ENCODE data around the gene OOSP4B. TPM values are rescaled to one million over a fixed set of nuclear protein-coding genes. Genes with fewer than 3 reads are reported as not detected.

Gene OOSP4B
- total and polyA plus RNA-seq, 2 of the 4 experiments (the other 2 are of a cell fraction), result not detected

GRCh38 chr11:59999691-60000090, 17.3 kb upstream of the OOSP4B start:
- Histone ChIP-seq H2BK15ac (ENCODE audit: low read depth, low read length) (no peak overlapping the region), H4K5ac (ENCODE audit: low read depth, low read length) (no peak overlapping the region), H4K20me1 (ENCODE audit: insufficient read depth, low read length) (no peaks in the 10 kb centered on the region), H3K23ac (ENCODE audit: low read depth, low read length) (no peak overlapping the region), H3K4ac (ENCODE audit: low read depth, low read length) (no peak overlapping the region), H3K9ac (ENCODE audit: low read depth, low read length) (no peak overlapping the region), H4K91ac (ENCODE audit: insufficient read depth, low read depth, low read length) (no peak overlapping the region), H3K9me1 (ENCODE audit: insufficient read depth, low read length) (no peaks in the 10 kb centered on the region), H2AK5ac (ENCODE audit: low read depth, low read length) (no peak overlapping the region), H3K4me3 (ENCODE audit: insufficient read depth, low read depth, low read length) (no peak overlapping the region), H2BK120ac (ENCODE audit: low read depth, low read length) (no peak overlapping the region), H3K56ac (ENCODE audit: extremely low read depth, insufficient read depth, low read length) (no peak overlapping the region), H3K27me3 (ENCODE audit: control insufficient read depth, insufficient read depth, low read length) (no peaks in the 10 kb centered on the region), H3K4me2 (ENCODE audit: low read depth, low read length) (no peak overlapping the region), H2AK9ac (replicated peaks; ENCODE audit: low read depth, low read length, poor library complexity) (no peak overlapping the region), H2AFZ (replicated peaks; ENCODE audit: low read length, poor library complexity) (no peak overlapping the region), H3K27ac (ENCODE audit: insufficient read depth, low read length) (no peak overlapping the region), H3K4me1 (ENCODE audit: control insufficient read depth, insufficient read depth, low read length) (no peaks in the 10 kb centered on the region), H3K18ac (ENCODE audit: low read depth, low read length) (no peak overlapping the region), H3K14ac (replicated peaks; ENCODE audit: low read depth, low read length) (no peak overlapping the region), H2BK20ac (ENCODE audit: low read depth, low read length) (no peak overlapping the region), H3K36me3 (ENCODE audit: control insufficient read depth, insufficient read depth, low read length) (no peaks in the 10 kb centered on the region), H4K8ac (ENCODE audit: low read depth in 2 of 2, low read length in 2 of 2) (no peak overlapping the region), H2BK5ac (ENCODE audit: low read depth, low read length, poor library complexity, severe bottlenecking) (no peak overlapping the region), H3K9me3 (ENCODE audit: control insufficient read depth, insufficient read depth, low read length) (no peaks in the 10 kb centered on the region; the same call in 1 of the 2 replicates), H3K79me1 (ENCODE audit: low read depth in 1 of 2, low read length in 2 of 2) (no peaks in the 10 kb centered on the region)
- TF ChIP-seq CTCF (conservative IDR thresholded peaks at IDR 0.05; ENCODE audit: low read depth, low read length) (no peak), MXI1 (IDR thresholded peaks at IDR 0.05; ENCODE audit: borderline replicate concordance, low read depth, low read length) (no peak), MAZ (IDR thresholded peaks at IDR 0.05; ENCODE audit: borderline replicate concordance, low read depth, low read length) (no peak), CEBPB (IDR thresholded peaks at IDR 0.05; ENCODE audit: low read depth, low read length) (no peak), RFX5 (IDR thresholded peaks at IDR 0.05; ENCODE audit: low read depth, low read length) (no peak), SMC3 (IDR thresholded peaks at IDR 0.05; ENCODE audit: low read depth, low read length) (no peak), BHLHE40 (IDR thresholded peaks at IDR 0.05; ENCODE audit: low read depth, low read length) (no peak), MAFK (IDR thresholded peaks at IDR 0.05; ENCODE audit: low read depth, low read length) (no peak), POLR2A (IDR thresholded peaks at IDR 0.05; ENCODE audit: low read depth, low read length) (no peak), RCOR1 (IDR thresholded peaks at IDR 0.05; ENCODE audit: insufficient replicate concordance, low read length) (no peak), RAD21 (IDR thresholded peaks at IDR 0.05; ENCODE audit: low read length) (no peak), NFE2L2 (IDR thresholded peaks at IDR 0.05; ENCODE audit: low read depth, low read length) (no peak), FOS (IDR thresholded peaks at IDR 0.05; ENCODE audit: low read depth, low read length) (no peak)
- TF ChIP-seq, protein P1, sequence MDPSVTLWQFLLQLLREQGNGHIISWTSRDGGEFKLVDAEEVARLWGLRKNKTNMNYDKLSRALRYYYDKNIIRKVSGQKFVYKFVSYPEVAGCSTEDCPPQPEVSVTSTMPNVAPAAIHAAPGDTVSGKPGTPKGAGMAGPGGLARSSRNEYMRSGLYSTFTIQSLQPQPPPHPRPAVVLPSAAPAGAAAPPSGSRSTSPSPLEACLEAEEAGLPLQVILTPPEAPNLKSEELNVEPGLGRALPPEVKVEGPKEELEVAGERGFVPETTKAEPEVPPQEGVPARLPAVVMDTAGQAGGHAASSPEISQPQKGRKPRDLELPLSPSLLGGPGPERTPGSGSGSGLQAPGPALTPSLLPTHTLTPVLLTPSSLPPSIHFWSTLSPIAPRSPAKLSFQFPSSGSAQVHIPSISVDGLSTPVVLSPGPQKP (IDR thresholded peaks at IDR 0.05; ENCODE audit: borderline replicate concordance, low read depth, low read length), result no peak
- TF ChIP-seq, protein P2, sequence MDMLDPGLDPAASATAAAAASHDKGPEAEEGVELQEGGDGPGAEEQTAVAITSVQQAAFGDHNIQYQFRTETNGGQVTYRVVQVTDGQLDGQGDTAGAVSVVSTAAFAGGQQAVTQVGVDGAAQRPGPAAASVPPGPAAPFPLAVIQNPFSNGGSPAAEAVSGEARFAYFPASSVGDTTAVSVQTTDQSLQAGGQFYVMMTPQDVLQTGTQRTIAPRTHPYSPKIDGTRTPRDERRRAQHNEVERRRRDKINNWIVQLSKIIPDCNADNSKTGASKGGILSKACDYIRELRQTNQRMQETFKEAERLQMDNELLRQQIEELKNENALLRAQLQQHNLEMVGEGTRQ (IDR thresholded peaks at IDR 0.05; ENCODE audit: low read depth, low read length), result no peak
- ATAC-seq (ENCODE audit: low read depth) (no peak), DNase-seq (no peak)
- ChIA-PET POLR2A (ENCODE audit: unreplicated experiment) (no interaction called here), CTCF (interaction anchor here (0.6 kb wide), 2 partner anchors 20 to 530 kb away, joined by 3 to 4 read pairs; no protein-coding TSS in a partner anchor)
- WGBS, 2 experiments (ENCODE audit: extremely low coverage in 2 of 2, insufficient read length in 1 of 2), result no CpG with 5 or more reads among the region's 4 CpGs
- dilution Hi-C loops (cut with HindIII; ENCODE audit: low sequenced_read_pairs, unreplicated experiment), result no loop called here
- intact Hi-C loops (cut with micrococcal nuclease), result no loop called here
- in situ Hi-C loops (cut with MboI; ENCODE audit: low sequenced_read_pairs), result no loop called here
- no TSS peak for BruUV-seq (replicated peaks)
